ENCODE measurements around the gene DNAAF5.
"Not testable (repeated sequence)": the region's sequence is repeated elsewhere in the genome, so short reads cannot be mapped to it uniquely, and the experiment has no call there.

DNAAF5 gene

GRCh38 chr7:801940-802381 lies 75.5 kb downstream of the DNAAF5 start:
- TF ChIP-seq, protein P1, sequence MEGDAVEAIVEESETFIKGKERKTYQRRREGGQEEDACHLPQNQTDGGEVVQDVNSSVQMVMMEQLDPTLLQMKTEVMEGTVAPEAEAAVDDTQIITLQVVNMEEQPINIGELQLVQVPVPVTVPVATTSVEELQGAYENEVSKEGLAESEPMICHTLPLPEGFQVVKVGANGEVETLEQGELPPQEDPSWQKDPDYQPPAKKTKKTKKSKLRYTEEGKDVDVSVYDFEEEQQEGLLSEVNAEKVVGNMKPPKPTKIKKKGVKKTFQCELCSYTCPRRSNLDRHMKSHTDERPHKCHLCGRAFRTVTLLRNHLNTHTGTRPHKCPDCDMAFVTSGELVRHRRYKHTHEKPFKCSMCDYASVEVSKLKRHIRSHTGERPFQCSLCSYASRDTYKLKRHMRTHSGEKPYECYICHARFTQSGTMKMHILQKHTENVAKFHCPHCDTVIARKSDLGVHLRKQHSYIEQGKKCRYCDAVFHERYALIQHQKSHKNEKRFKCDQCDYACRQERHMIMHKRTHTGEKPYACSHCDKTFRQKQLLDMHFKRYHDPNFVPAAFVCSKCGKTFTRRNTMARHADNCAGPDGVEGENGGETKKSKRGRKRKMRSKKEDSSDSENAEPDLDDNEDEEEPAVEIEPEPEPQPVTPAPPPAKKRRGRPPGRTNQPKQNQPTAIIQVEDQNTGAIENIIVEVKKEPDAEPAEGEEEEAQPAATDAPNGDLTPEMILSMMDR (conservative IDR thresholded peaks at IDR 0.05; ENCODE audit: low read length): no peak
- no peak overlapping the region for H3K4me3 ChIP-seq (ENCODE audit: low read length)
- DNase-seq (ENCODE audit: low read depth): no peak

DNA sequence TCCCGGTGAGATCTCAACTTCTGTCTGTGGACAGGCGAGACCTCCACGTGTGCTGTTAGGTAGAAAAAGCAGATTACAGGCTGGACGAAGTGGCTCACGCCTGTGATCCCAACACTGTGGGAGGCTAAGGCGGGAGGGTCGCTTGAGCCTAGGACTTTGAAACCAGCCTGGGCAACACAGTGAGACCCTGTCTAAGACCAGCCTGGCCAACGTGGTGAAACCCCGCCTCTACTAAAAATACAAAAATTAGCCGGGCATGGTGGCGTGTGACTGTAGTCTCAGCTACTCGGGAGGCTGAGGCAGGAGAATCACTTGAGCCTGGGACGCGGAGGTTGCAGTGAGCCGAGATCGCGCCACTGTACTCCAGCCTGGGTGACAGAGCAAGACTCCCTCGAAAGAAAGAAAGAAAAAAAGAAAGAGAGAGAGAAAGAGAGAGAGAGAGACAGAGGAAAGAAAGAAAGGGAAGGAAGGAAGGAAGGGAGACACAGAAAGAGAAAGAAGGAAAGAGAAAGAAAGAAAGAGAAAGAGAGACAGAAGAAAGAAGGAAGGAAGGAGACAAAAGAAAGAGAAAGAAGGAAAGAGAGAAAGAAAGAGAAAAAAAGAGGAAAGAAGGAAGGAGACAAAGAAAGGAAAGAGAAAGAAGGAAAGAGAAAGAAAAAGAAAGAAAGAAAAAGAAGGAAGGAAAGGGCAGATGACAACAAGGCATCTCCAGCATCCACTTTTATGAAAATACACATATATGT lies 76.2 kb downstream of the DNAAF5 start:
- DNase-seq (ENCODE audit: low read depth): no peak
- no peak overlapping the region for H3K4me3 ChIP-seq (ENCODE audit: low read length)
- TF ChIP-seq, protein P1 (conservative IDR thresholded peaks at IDR 0.05; ENCODE audit: low read length): no peak

DNA sequence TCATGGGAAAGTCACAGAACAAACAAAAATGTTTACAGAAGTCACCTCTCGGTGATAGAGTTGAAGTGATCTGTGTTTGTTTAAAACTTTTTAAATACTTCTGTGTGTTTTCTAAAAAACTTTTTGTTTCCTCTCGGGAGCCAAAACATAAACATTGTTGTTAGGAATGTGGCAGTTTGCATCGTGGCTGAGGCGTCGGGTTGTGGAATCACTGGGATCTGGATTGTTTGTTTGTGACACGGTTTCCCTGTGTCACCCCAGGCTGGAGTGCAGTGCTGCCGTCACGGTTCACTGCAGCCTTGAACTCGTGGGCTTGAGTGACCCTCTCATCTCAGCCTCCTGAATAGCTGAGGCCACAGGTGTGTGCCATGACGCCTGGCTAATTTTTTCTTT lies 76.7 kb downstream of the DNAAF5 start:
- TF ChIP-seq, protein P1 (conservative IDR thresholded peaks at IDR 0.05; ENCODE audit: low read length): no peak

DNA sequence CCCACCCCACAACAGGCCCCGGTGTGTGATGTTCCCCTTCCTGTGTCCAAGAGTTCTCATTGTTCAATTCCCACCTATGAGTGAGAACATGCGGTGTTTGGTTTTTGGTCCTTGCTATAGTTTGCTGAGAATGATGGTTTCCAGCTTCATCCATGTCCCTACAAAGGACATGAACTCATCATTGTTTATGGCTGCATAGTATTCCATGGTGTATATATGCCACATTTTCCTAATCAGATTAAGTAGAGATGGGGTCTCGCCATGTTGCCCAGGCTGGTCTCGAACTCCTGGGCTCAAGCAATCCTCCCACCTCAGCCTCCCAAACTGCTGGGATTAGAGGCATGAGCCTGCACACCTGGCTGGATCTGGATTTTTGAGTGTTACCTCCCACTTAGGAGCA lies 77.3 kb downstream of the DNAAF5 start:
- not testable (repeated sequence) for DNase-seq (ENCODE audit: low read depth); H3K4me3 ChIP-seq (ENCODE audit: low read length)

More for the DNA sequence above, 76.7 kb downstream of the DNAAF5 start:
- H3K4me3 ChIP-seq (ENCODE audit: low read length): no peak overlapping the region
- no peak for DNase-seq (ENCODE audit: low read depth)

DNA sequence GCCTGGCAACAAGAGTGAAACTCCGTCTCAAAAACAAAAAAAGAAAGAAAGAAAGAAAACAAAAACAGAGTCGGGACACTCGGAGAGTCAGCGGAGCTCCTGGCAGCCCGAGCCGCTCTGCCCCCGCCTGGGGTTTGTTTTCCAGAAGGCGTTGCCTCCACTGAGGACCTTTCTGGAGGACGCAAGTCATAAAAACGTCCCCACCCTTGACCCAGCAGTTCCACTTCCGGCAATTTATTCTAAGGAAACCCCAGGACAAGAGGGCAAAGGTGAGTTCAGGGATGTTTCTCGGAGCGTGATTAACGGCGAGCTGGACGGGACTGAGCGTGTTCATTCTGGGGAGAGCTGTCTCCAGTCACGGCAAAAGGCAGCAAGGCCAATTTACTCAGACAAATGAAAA lies 78.8 kb downstream of the DNAAF5 start:
- H3K4me3 ChIP-seq (ENCODE audit: low read length): no peak overlapping the region
- TF ChIP-seq, protein P1 (conservative IDR thresholded peaks at IDR 0.05; ENCODE audit: low read length): no peak
- DNase-seq (ENCODE audit: low read depth): no peak

DNA sequence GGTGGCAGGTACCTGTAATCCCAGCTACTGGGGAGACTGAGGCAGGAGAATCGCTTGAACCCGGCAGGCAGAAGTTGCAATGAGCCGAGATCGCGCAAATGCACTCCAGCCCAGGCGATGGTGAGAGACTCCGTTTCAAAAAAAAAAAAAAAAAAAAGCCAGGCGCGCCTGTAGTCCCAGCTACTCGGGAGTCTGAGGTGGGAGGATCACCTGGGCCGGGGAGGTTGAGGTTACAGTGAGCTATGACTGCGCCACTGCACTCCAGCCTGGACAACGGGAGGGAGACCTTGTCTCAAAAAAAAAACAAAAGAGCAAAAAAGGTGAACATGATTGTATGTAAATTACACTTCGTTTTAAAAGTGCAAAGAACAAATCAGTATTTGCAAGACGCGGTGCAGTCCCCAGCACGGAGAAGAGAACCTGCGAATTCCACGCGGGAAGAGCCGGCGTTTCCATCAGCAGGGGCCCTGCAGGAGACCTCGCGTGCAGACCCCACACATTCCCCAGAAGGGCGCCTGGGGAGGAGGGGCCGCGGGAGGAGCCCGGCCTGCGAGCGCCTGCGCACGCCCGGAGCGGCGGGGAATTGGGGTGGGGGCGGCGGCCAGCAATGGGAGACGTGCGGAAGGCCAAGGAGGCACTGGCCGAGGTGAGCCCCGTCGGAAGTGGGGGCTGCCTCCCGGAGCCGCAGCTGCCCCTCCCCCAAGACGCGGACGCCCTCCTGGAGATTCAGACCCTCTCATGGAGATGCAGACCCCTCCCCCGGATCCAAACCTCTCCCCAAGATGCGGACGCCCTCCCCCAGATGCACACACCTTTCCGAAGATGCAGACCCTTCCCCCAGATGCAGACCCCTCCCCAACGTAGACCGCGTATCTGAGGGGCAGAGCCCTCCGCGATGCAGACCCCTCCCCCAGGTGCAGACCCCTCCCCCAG lies 89.1 kb downstream of the DNAAF5 start:
- TF ChIP-seq, protein P1 (conservative IDR thresholded peaks at IDR 0.05; ENCODE audit: low read length): no peak
- DNase-seq (ENCODE audit: low read depth): no peak
- H3K4me3 ChIP-seq (ENCODE audit: low read length): peak overlapping the region; percentile 57

DNA sequence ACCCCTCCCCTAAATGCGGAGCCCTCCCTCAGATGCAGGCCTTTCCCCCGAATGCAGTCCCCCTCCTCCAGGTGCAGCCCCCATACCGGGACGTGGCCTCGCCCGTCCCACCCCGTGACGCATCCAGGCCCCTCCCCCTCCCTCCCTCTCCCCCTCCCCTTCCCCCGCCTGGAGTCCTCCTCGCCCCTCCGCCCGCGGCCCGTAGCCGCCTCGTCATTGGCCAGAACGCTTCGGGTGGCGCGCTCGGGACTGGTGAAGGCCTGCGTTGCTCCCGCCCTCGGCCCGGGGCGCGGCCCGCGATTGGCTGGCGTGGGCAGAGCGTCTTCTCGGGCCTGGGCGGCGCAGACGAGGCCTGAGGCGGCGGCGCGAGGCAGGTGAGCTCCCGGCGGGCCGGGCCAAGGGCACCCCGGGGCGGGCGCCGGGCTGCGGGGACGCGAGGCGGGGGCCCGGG lies 89.8 kb downstream of the DNAAF5 start:
- DNase-seq (ENCODE audit: low read depth): peak; percentile 97
- TF ChIP-seq, protein P1 (conservative IDR thresholded peaks at IDR 0.05; ENCODE audit: low read length): no peak
- H3K4me3 ChIP-seq (ENCODE audit: low read length): peak overlapping the region; percentile 75

Measured in AG10803 (cell line).